ENCODE results near the gene INAFM2.

Gene INAFM2

DNA sequence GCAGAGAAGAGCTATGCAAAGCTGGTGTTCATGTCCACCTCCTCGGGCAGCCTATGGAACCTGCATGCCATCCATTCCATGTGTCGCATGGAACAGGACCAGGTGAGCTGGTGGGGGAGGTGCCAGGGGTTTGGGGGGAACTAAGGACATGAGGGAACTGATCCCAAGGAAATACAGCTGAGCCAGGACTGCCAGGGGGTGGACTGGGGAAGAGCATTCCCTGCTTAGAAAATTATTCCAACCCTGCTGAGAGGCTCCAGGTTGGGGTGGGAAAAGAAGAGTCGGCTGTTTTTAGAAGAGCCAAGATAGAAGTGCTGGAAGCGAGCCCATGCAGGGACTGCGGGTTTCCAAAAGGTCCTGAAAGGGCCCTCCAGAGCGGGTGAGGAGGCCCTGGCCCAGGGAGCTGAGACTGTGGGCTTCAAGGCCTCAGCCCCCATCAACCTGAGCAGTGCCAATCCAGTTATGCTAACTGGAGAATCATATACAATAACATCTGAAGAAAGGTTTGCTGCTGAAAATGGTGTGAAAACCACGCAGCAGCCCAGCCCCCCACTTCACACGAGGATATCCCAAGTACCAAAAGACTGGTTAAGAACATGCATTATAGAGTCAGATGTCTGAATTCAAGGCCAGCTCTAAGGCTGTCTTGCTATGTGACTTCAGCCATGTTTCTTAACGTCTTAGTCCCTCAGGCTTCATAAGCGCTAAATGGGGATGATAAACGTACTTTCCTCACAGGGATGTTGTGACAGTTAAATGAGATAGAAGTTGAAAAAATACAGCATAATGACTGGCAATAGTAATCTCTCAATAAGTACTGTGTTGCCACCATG is 42.3 kb downstream of the INAFM2 start:
- no peak for DNase-seq

DNA sequence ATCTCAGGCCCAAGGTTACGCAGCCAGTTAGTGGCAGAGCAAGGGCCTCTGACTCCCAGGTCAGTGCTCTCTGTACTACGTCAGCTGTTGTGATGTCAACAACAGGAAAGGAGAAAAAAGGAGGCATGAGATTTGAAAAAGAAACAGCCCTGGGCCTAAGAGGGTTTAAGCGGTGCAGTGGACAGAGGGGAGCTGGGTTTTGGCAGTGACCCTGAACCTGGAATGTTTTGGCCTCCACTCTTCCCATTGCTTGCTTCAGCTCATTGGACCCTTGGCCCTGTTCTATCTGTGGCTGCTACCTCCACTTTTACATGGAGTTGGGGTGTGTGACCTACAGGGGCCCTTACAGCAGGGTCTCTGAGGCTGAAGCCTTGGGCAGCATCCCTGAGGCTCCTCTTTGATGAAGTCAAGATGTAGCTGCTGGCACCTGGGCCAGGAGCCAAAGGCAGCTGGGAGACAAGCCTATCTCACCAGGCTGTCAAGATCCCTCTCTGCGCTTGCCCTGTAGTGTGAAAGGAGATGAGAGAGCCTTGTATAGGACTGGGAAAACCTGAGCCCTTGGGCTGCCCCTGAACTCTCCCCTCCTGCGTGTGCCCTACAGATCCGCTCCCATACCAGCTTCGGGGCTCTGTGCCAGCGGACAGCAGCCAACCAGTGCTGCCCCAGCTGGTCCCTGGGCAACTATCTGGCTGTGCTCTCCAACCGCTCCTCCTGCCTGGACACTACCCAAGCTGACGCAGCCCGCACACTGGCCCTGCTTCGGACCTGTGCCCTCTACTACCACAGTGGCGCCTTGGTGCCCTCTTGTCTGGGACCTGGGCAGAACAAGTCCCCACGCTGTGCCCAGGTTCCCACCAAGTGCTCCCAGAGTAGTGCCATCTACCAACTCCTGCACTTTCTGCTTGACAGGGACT is 43.2 kb downstream of the INAFM2 start:
- DNase-seq, result no peak

DNA sequence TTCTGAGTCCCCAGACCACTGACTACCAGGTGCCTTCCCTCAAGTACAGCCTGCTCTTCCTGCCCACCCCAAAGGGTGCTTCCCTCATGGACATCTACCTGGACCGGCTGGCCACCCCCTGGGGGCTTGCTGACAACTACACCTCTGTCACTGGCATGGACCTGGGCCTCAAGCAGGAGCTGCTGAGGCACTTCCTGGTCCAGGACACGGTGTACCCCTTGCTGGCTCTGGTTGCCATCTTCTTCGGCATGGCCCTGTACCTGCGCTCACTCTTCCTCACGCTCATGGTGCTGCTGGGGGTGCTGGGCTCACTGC is 43.8 kb downstream of the INAFM2 start:
- no peak for DNase-seq

DNA sequence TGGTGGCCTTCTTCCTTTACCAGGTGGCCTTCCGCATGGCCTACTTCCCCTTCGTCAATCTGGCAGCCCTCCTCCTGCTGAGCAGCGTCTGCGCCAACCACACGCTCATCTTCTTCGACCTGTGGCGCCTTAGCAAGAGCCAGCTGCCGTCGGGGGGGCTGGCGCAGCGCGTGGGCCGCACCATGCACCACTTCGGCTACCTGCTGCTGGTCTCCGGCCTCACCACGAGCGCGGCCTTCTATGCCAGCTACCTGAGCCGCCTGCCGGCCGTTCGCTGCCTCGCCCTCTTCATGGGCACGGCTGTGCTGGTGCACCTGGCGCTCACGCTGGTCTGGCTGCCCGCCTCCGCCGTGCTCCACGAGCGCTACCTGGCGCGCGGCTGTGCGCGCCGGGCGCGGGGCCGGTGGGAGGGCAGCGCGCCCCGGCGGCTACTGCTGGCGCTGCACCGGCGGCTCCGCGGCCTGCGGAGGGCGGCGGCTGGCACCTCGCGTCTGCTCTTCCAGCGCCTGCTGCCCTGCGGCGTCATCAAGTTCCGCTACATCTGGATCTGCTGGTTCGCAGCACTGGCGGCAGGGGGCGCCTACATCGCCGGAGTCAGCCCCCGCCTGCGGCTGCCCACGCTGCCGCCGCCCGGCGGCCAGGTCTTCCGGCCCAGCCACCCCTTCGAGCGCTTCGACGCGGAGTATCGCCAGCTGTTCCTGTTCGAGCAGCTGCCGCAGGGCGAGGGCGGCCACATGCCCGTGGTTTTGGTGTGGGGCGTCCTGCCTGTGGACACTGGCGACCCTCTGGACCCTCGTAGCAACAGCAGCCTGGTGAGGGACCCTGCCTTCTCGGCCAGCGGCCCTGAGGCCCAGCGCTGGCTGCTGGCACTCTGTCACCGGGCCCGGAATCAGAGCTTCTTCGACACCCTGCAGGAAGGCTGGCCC is 44.5 kb downstream of the INAFM2 start:
- DNase-seq, result peak; percentile 97

DNA sequence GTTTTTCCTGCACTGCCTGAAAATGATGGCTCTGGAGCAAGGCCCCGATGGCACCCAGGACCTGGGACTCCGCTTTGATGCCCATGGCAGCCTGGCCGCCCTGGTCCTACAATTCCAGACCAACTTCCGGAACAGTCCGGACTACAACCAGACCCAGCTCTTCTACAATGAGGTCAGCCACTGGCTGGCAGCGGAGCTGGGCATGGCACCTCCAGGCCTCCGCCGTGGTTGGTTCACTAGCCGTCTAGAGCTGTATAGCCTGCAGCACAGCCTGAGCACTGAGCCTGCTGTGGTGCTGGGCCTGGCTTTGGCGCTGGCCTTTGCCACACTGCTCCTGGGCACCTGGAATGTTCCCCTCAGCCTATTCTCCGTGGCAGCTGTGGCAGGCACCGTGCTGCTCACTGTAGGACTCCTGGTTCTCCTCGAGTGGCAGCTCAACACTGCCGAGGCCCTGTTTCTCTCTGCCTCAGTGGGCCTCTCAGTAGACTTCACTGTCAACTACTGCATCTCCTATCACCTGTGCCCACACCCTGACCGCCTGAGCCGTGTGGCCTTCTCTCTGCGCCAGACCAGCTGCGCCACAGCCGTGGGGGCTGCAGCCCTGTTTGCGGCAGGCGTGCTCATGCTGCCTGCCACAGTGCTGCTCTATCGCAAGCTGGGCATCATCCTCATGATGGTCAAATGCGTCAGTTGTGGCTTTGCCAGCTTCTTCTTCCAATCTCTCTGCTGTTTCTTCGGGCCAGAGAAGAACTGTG is 45.4 kb downstream of the INAFM2 start:
- DNase-seq, result no peak

DNA sequence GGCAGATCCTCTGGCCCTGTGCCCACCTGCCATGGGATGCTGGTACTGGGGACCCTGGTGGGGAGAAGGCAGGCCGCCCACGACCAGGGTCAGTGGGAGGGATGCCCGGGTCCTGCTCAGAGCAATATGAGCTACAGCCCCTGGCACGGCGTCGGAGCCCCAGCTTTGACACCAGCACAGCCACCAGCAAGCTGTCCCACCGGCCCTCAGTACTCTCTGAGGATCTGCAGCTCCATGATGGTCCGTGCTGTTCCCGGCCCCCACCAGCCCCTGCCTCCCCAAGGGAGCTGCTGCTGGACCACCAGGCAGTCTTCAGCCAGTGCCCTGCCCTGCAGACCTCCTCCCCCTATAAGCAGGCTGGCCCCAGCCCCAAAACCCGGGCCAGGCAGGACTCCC is 46.0 kb downstream of the INAFM2 start:
- no peak for DNase-seq

DNA sequence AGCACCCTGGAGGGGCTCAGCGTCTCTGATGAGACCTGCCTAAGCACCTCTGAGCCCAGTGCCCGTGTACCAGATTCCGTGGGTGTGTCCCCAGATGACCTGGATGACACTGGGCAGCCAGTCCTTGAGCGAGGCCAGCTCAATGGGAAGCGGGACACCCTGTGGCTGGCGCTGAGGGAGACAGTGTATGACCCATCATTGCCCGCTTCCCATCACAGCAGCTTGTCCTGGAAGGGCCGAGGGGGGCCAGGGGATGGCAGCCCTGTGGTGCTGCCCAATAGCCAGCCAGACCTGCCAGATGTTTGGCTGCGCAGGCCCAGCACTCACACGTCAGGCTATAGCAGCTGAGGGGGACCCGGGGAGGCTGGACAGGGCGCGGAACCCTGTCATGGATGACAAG is 46.5 kb downstream of the INAFM2 start:
- DNase-seq, result no peak

DNA sequence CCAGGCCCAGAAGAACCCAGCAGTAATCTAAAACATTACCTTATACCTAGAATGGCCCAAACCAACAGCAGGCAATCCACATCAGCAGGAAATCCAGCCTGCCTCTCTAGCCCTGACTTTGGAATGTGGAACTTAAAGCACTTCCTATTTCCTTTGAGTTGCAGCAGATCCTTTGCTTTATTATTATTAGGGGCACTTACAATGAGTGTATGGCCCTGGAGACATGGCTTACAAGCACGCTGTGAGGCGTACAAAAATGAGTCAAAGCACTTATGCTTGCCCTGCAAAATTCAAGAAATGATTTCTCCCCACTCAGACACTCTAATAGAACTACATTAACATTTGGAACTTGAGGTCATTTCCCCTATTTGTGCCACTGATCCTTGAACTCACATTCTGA is 49.5 kb downstream of the INAFM2 start:
- DNase-seq, result no peak

Data from hematopoietic multipotent progenitor cell treated with erythropoietin and hydrocortisone succinate and interleukin-3 and kit ligand, for 4 days (in vitro differentiated cells).